DOHH2 (cell line): ENCODE results near the gene KLF2.

Experiments
- H3F3A ChIP-seq: fragments of 200-600 bp; sonication (generic), shearing (Covaris generic); 2 replicates; pipeline ENCODE4 v1.6.0; 2016; ENCODE audit warnings: antibody characterized with exemption, mild to moderate bottlenecking; ENCODE audit not compliant: control insufficient read depth, insufficient read depth
- H3K27ac ChIP-seq: fragments of 200-600 bp; sonication (generic); 2 replicates; pipeline ENCODE4 v1.5.1; 2014; ENCODE audit warnings: low read depth, mild to moderate bottlenecking, low read length, moderate library complexity
- H3K27me3 ChIP-seq: fragments of 200-600 bp; sonication (generic); 2 replicates; pipeline ENCODE4 v1.6.1; 2014; ENCODE audit warnings: mild to moderate bottlenecking, low read length, mixed read lengths; ENCODE audit not compliant: control insufficient read depth
- H3K36me3 ChIP-seq: fragments of 200-600 bp; sonication (generic); 2 replicates; pipeline ENCODE4 v1.6.1; 2014; ENCODE audit warnings: mild to moderate bottlenecking, low read length, moderate library complexity, mixed read lengths; ENCODE audit not compliant: control insufficient read depth
- H3K4me1 ChIP-seq: fragments of 200-600 bp; sonication (generic); 2 replicates; pipeline ENCODE4 v1.6.1; 2014; ENCODE audit warnings: mild to moderate bottlenecking, low read length, mixed read lengths; ENCODE audit not compliant: control insufficient read depth
- H3K4me2 ChIP-seq: fragments of 200-600 bp; sonication (generic); 2 replicates; pipeline ENCODE4 v1.6.0; 2014; ENCODE audit warnings: mild to moderate bottlenecking, low read length, moderate library complexity
- H3K4me3 ChIP-seq: fragments of 200-600 bp; sonication (generic); 2 replicates; pipeline ENCODE4 v1.5.1; 2014; ENCODE audit warnings: mild to moderate bottlenecking, low read length, mixed read lengths
- H3K79me2 ChIP-seq: fragments of 200-600 bp; sonication (generic); 2 replicates; pipeline ENCODE4 v1.6.1; 2014; ENCODE audit warnings: mild to moderate bottlenecking, low read length, mixed read lengths; ENCODE audit not compliant: control insufficient read depth
- H3K9me2 ChIP-seq: fragments of 200-600 bp; sonication (generic); replicated peaks from 2 replicates; pipeline ENCODE4 v1.6.1; 2014; ENCODE audit warnings: mild to moderate bottlenecking, low read length, mixed read lengths; ENCODE audit not compliant: control insufficient read depth
- H3K9me3 ChIP-seq: fragments of 200-600 bp; sonication (generic); 2 replicates; pipeline ENCODE4 v1.6.1; 2014; ENCODE audit warnings: antibody characterized with exemption, low read length, mixed read lengths; ENCODE audit not compliant: control insufficient read depth, insufficient read depth
- H4K20me1 ChIP-seq: fragments of 200-600 bp; sonication (generic); 2 replicates; pipeline ENCODE4 v1.6.0; 2014; ENCODE audit warnings: low read depth, mild to moderate bottlenecking, antibody characterized with exemption, low read length, moderate library complexity; ENCODE audit not compliant: control insufficient read depth, insufficient read depth
- EZH2phosphoT487 ChIP-seq: fragments of 200-600 bp; sonication (generic); IDR thresholded peaks from 2 replicates; pipeline ENCODE4 v1.6.1; 2017; ENCODE audit warnings: borderline replicate concordance, mild to moderate bottlenecking, antibody characterized with exemption, low read length, moderate library complexity, mixed read lengths
- TF ChIP-seq, protein P1 (sequence below): fragments of 200-600 bp; sonication (generic); IDR thresholded peaks from one replicate; pipeline ENCODE4 v1.5.1; 2014; ENCODE audit warnings: antibody characterized with exemption, mild to moderate bottlenecking, low read depth, low read length; ENCODE audit not compliant: poor library complexity, severe bottlenecking

Gene KLF2

DNA sequence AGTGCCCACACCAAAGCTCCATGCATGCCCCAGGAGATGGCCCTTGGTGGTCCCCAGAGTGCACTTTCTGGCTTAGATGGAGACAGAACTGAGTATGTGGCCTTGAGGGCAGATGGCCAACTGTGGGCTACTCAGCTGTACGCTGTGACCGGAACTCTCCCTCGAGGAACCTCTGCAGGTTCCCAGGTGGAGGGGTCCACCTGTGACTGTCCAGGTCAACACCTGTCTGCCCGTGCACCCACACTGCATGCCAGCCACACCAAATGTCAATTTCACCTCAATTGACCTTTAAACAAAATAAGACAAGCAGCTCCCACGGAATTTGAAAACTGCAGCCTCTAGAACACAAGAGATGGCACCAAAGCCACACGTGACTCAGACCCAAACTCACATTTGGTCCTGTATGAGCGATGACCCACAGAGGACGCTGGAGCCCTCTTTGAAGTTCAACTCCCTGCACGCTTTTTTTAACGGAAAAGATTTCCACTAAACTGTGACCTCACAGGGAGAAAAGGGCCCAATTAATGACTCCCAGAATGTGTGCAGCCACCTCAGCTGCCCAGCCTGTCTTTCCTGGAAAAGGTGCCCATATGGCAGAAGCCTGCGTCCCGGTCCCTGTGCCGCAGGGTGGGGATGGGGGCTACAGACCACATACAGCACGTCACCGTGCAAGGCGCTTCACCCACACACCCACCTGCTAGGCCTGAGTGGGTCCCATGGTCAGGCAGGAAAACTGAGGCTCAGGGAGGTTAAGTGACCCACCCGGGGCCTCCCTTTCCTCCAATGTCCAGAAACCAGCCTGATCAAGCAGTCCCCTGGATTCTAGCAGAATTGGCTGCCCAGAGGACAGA is 47.7 kb downstream of the KLF2 start:
- H3K9me2 ChIP-seq: no peaks in the 10 kb centered on the region
- peak overlapping the region; percentile 58 for H3K4me2 ChIP-seq
- H3K36me3 ChIP-seq: peaks cover 35% of the 10 kb centered on the region
- peaks cover 6% of the 10 kb centered on the region; the same call in 1 of the 2 replicates for H3K27me3 ChIP-seq
- peak overlapping the region; percentile 41 for H3K4me3 ChIP-seq
- 0 out of 2 replicates have a peak, but pooled peaks cover 3% of the 10 kb centered on the region for H3F3A ChIP-seq
- H3K27ac ChIP-seq: peak overlapping the region; percentile 26
- peaks cover 41% of the 10 kb centered on the region for H3K4me1 ChIP-seq
- H4K20me1 ChIP-seq: peaks cover 25% of the 10 kb centered on the region
- H3K9me3 ChIP-seq: no peaks in the 10 kb centered on the region
- TF ChIP-seq, protein P1, sequence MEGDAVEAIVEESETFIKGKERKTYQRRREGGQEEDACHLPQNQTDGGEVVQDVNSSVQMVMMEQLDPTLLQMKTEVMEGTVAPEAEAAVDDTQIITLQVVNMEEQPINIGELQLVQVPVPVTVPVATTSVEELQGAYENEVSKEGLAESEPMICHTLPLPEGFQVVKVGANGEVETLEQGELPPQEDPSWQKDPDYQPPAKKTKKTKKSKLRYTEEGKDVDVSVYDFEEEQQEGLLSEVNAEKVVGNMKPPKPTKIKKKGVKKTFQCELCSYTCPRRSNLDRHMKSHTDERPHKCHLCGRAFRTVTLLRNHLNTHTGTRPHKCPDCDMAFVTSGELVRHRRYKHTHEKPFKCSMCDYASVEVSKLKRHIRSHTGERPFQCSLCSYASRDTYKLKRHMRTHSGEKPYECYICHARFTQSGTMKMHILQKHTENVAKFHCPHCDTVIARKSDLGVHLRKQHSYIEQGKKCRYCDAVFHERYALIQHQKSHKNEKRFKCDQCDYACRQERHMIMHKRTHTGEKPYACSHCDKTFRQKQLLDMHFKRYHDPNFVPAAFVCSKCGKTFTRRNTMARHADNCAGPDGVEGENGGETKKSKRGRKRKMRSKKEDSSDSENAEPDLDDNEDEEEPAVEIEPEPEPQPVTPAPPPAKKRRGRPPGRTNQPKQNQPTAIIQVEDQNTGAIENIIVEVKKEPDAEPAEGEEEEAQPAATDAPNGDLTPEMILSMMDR: no peak
- no peak for TF ChIP-seq EZH2phosphoT487
- H3K79me2 ChIP-seq: no peaks in the 10 kb centered on the region

DNA sequence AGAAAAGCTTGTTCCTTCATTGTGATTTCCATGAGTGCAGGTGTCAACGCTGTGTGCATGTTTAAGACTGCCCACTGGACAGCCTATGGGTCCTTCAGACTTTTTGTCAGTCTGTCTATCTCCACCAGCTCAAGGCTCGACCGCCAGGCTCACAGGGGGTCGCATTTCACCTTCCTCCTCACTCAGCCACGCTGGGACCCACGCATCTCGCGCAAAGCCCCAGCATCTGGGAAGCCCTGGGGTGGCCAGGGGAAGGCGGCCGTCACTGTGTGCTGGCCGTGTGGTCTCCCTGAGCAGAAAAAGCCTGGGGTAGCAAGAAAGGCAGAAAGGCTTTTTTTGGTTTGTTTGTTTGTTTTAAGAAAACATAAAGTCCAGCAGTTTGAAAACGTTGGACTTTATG is 48.5 kb downstream of the KLF2 start:
- no peak for TF ChIP-seq EZH2phosphoT487
- TF ChIP-seq, protein P1: no peak
- H3F3A ChIP-seq: 0 out of 2 replicates have a peak, but pooled peaks cover 3% of the 10 kb centered on the region
- no peak overlapping the region for H3K4me2 ChIP-seq
- H3K4me3 ChIP-seq: no peak overlapping the region
- no peaks in the 10 kb centered on the region for H3K9me2 ChIP-seq
- peaks cover 42% of the 10 kb centered on the region for H3K36me3 ChIP-seq
- H4K20me1 ChIP-seq: peaks cover 24% of the 10 kb centered on the region
- no peak overlapping the region for H3K27ac ChIP-seq
- H3K9me3 ChIP-seq: no peaks in the 10 kb centered on the region
- no peaks in the 10 kb centered on the region for H3K79me2 ChIP-seq
- H3K27me3 ChIP-seq: peaks cover 5% of the 10 kb centered on the region; the same call in 1 of the 2 replicates
- peaks cover 33% of the 10 kb centered on the region for H3K4me1 ChIP-seq

DNA sequence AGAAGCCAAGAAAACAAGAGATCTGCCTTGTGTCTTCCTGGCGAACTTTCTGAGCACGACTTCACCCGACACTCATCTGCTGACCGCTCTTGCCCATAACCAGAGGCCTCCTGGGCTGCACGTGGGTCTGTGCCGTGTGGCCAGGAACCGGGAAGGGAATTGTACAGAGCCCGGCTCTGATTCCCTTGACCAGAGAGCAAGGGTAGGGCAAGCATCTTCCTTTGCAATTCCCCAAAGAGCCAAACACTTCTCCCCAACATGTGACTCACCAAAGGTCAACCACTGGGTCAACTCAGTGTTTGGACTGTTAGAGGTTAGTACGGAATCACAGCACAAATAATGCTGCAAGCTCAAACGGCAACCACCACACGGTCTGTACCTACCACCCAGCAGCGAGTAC is 48.9 kb downstream of the KLF2 start:
- no peak for TF ChIP-seq EZH2phosphoT487
- TF ChIP-seq, protein P1: no peak
- no peak overlapping the region for H3K4me2 ChIP-seq
- H3K9me3 ChIP-seq: no peaks in the 10 kb centered on the region
- H3K4me3 ChIP-seq: no peak overlapping the region
- peaks cover 42% of the 10 kb centered on the region for H3K36me3 ChIP-seq
- no peaks in the 10 kb centered on the region for H3K79me2 ChIP-seq
- H3K4me1 ChIP-seq: peaks cover 28% of the 10 kb centered on the region
- H3K9me2 ChIP-seq: no peaks in the 10 kb centered on the region
- H3K27ac ChIP-seq: no peak overlapping the region
- H3K27me3 ChIP-seq: no peaks in the 10 kb centered on the region
- H3F3A ChIP-seq: 0 out of 2 replicates have a peak, but pooled peaks cover 3% of the 10 kb centered on the region
- H4K20me1 ChIP-seq: peaks cover 20% of the 10 kb centered on the region
